Measurements from ENCODE around the gene CDH4.

CDH4 gene

GRCh38 chr20:61620174-61620573 lies 368.1 kb downstream of the CDH4 start:
- no peak for DNase-seq

- no peak for DNase-seq
Observed at GRCh38 chr20:61621035-61621730, 369.1 kb downstream of the CDH4 start.

- DNase-seq, result no peak
Observed at GRCh38 chr20:61621852-61622251, 369.8 kb downstream of the CDH4 start.

- no peak for DNase-seq
Observed at GRCh38 chr20:61623451-61623850, 371.4 kb downstream of the CDH4 start.

- DNase-seq, result no peak
Observed at GRCh38 chr20:61625246-61625645, 373.2 kb downstream of the CDH4 start.

- DNase-seq, result no peak
Observed at GRCh38 chr20:61626412-61626811, 374.4 kb downstream of the CDH4 start.

- DNase-seq, result no peak
Observed at GRCh38 chr20:61627791-61628415, 375.8 kb downstream of the CDH4 start.

GRCh38 chr20:61628480-61628879 lies 376.4 kb downstream of the CDH4 start:
- no peak for DNase-seq

GRCh38 chr20:61628901-61629601 lies 377.0 kb downstream of the CDH4 start:
- DNase-seq, result no peak

GRCh38 chr20:61629602-61630390 lies 377.7 kb downstream of the CDH4 start:
- no peak for DNase-seq

GRCh38 chr20:61630391-61630650 lies 378.3 kb downstream of the CDH4 start:
- no peak for DNase-seq

- DNase-seq, result no peak
Observed at GRCh38 chr20:61630816-61631215, 378.8 kb downstream of the CDH4 start.

GRCh38 chr20:61631751-61632150 lies 379.7 kb downstream of the CDH4 start:
- DNase-seq, result no peak

GRCh38 chr20:61633004-61633403 lies 380.9 kb downstream of the CDH4 start:
- no peak for DNase-seq

- DNase-seq, result no peak
Observed at GRCh38 chr20:61634376-61635145, 382.5 kb downstream of the CDH4 start.

- DNase-seq, result no peak
Observed at GRCh38 chr20:61635721-61636455, 383.8 kb downstream of the CDH4 start.

GRCh38 chr20:61636531-61637116 lies 384.6 kb downstream of the CDH4 start:
- DNase-seq, result no peak

GRCh38 chr20:61638802-61639585 lies 386.9 kb downstream of the CDH4 start:
- no peak for DNase-seq

- DNase-seq, result no peak
Observed at GRCh38 chr20:61640131-61640870, 388.2 kb downstream of the CDH4 start.

- DNase-seq, result no peak
Observed at GRCh38 chr20:61640871-61641245, 388.8 kb downstream of the CDH4 start.

Data from effector CD8-positive, alpha-beta T cell (primary cell).